CD14-positive monocyte (primary cell): ENCODE results near the gene SLC25A51. TPM values are rescaled to one million over a fixed set of nuclear protein-coding genes. Genes with fewer than 3 reads are reported as not detected.

Experiments used
- DNase-seq, 3 donors: peaks; one replicate each; pipeline ENCODE4 v3.0.0-alpha.2; 2011 to 2022
- H2AFZ ChIP-seq: 2 replicates; pipeline ENCODE4 v1.6.0; 2012; ENCODE audit warnings: mild to moderate bottlenecking, low read depth, low read length, inconsistent platforms; ENCODE audit not compliant: insufficient read depth, poor library complexity, severe bottlenecking
- H3K27ac ChIP-seq, 2 donors: 1 replicate in 1 of 2; 2 replicates in 1 of 2; pipeline ENCODE4 v1.5.1; 2012 to 2013; ENCODE audit warnings: low read length in 2 of 2, control low read depth in 1 of 2, inconsistent platforms in 1 of 2, low read depth in 1 of 2, mild to moderate bottlenecking in 1 of 2
- H3K27me3 ChIP-seq, 2 donors: one replicate each; pipeline versions ENCODE4 v1.6.0 to v1.6.1; 2011 to 2013; ENCODE audit warnings: low read length in 2 of 2; ENCODE audit not compliant: control insufficient read depth in 2 of 2, insufficient read depth in 2 of 2
- H3K36me3 ChIP-seq, 2 donors: replicated peaks in 1 of 2; 1 replicate in 1 of 2; 2 replicates in 1 of 2; pipeline versions ENCODE4 v1.5.1 to v1.6.1; 2012 to 2013; ENCODE audit warnings: low read length in 2 of 2, control low read depth in 1 of 2, inconsistent platforms in 1 of 2, mild to moderate bottlenecking in 1 of 2; ENCODE audit not compliant: insufficient read depth in 2 of 2, control insufficient read depth in 1 of 2
- H3K4me1 ChIP-seq, 2 donors: 1 replicate in 1 of 2; 2 replicates in 1 of 2; pipeline versions ENCODE4 v1.5.1 to v1.6.1; 2012 to 2013; ENCODE audit warnings: low read length in 2 of 2, control low read depth in 1 of 2, inconsistent platforms in 1 of 2, mild to moderate bottlenecking in 1 of 2, moderate library complexity in 1 of 2; ENCODE audit not compliant: insufficient read depth in 2 of 2, control insufficient read depth in 1 of 2
- H3K4me2 ChIP-seq: replicated peaks from 2 replicates; pipeline ENCODE3; 2012; ENCODE audit warnings: low read length, moderate library complexity, mild to moderate bottlenecking; ENCODE audit not compliant: poor library complexity, severe bottlenecking; ENCODE audit errors: extremely low read depth
- H3K4me3 ChIP-seq, 3 experiments: fragments of 200-600 bp in 1 of 3; sonication (generic) in 1 of 3; replicated peaks in 1 of 3; 1 replicate in 2 of 3; 2 replicates in 1 of 3; pipeline ENCODE4 v1.5.1; 2011 to 2013; ENCODE audit warnings: low read length in 3 of 3, mild to moderate bottlenecking in 3 of 3, control low read depth in 2 of 3, low read depth in 2 of 3, inconsistent platforms in 1 of 3, moderate library complexity in 1 of 3
- H3K79me2 ChIP-seq: 2 replicates; pipeline ENCODE4 v1.6.0; 2012; ENCODE audit warnings: mild to moderate bottlenecking, control low read depth, inconsistent platforms, low read length, moderate library complexity; ENCODE audit not compliant: insufficient read depth
- H3K9ac ChIP-seq: 2 replicates; pipeline ENCODE4 v1.6.0; 2017; ENCODE audit warnings: low read length, mild to moderate bottlenecking; ENCODE audit not compliant: insufficient read depth, poor library complexity, severe bottlenecking
- H3K9me3 ChIP-seq, 2 donors: replicated peaks in 1 of 2; 1 replicate in 1 of 2; 2 replicates in 1 of 2; pipeline versions ENCODE4 v1.5.1 to v1.6.1; 2012 to 2013; ENCODE audit warnings: low read length in 2 of 2, control low read depth in 1 of 2; ENCODE audit not compliant: control insufficient read depth in 1 of 2, insufficient read depth in 1 of 2
- H4K20me1 ChIP-seq: 2 replicates; pipeline ENCODE4 v1.6.0; 2012; ENCODE audit warnings: mild to moderate bottlenecking, low read length, control low read depth, moderate library complexity; ENCODE audit not compliant: insufficient read depth
- H3K27ac Mint-ChIP-seq, 7 donors: one replicate each; pipeline ENCODE4 v1.8.0; 2020; ENCODE audit warnings: mild to moderate bottlenecking in 7 of 7, mixed read lengths in 7 of 7, moderate library complexity in 6 of 7, inconsistent platforms in 2 of 7
- H3K27me3 Mint-ChIP-seq, 3 donors: one replicate each; pipeline ENCODE4 v1.8.0; 2021 to 2022; ENCODE audit warnings: low read depth in 3 of 3, mild to moderate bottlenecking in 3 of 3, mixed read lengths in 3 of 3, moderate library complexity in 3 of 3, inconsistent platforms in 1 of 3
- H3K36me3 Mint-ChIP-seq, 2 donors: one replicate each; pipeline ENCODE4 v1.8.0; 2020; ENCODE audit warnings: mixed read lengths in 2 of 2, inconsistent platforms in 1 of 2, mild to moderate bottlenecking in 1 of 2
- H3K4me1 Mint-ChIP-seq: one replicate; pipeline ENCODE4 v1.8.0; 2020; ENCODE audit warnings: mild to moderate bottlenecking, mixed read lengths
- H3K4me3 Mint-ChIP-seq, 2 donors: one replicate each; pipeline ENCODE4 v1.8.0; 2020; ENCODE audit warnings: mild to moderate bottlenecking in 2 of 2, mixed read lengths in 2 of 2, moderate library complexity in 1 of 2
- H3K9me3 Mint-ChIP-seq, 7 donors: one replicate each; pipeline ENCODE4 v1.8.0; 2020 to 2022; ENCODE audit warnings: mixed read lengths in 7 of 7, mild to moderate bottlenecking in 6 of 7, moderate library complexity in 6 of 7, inconsistent platforms in 2 of 7
- WGBS: methylation state at CpG from one replicate; pipeline ENCODE4 v1.1.5; 2013; ENCODE audit warnings: missing lambda C conversion rate; ENCODE audit not compliant: insufficient coverage; 5-methylcytosine and 5-hydroxymethylcytosine counted together
- intact Hi-C, 2 donors: fragments of 100-400 bp; cut with micrococcal nuclease; formaldehyde crosslinking; loops; one replicate each; pipeline versions ENCODE4 v1.15.0 to v1.15.1; 2023
- polyA plus RNA-seq, 3 donors: library from polyadenylated mRNA; depleted of rRNA in 1 of 3; unstranded in 2 of 3; stranded (reverse) in 1 of 3; fragments of 300-500 nt in 2 of 3; fragments of >200 nt in 1 of 3; fragmentation: Illumina TruSeq in 2 of 3; gene quantifications; 1 replicate in 2 of 3; 2 replicates in 1 of 3; pipeline ENCODE4 v1.2.3, GENCODE V29; 2012 to 2021
- TF ChIP-seq, protein P1 (sequence below): fragments of 200-600 bp; IDR thresholded peaks from one replicate; pipeline ENCODE4 v1.8.0; 2022; ENCODE audit warnings: antibody characterized with exemption, mild to moderate bottlenecking

SLC25A51 gene
- polyA plus RNA-seq, 3 donors, result 5.9 to 12.4 (median 8.9) TPM

DNA sequence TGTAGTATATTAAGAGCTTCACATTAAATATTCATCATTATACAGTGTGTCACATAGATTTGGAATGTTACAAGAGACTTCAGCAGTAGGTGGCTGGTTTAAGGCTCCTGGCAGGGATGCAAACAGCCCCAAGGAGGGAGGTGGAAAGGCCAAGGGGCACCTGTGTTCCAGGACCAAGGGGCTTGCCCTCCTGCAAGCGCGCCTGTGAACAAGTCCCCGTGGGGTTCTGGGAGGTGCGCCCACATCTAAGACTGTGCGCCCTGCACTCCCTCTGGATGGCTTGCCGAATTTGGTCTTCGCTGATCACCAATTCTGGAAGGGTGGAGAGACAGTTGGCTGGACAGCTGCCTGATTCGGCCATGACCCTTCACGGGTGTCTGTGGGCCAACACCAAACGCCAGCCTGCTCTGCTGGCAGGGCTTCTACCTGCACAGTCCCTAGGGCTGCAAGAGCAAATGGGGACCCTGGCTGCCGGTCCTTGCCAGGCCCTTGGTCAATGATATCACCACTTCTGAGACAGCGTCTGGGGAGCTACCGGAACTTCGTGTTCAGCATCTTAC is 12.1 kb upstream of the SLC25A51 start:
- H3K36me3 ChIP-seq, result no peaks in the 10 kb centered on the region
- peaks cover 0 to 4% of the 10 kb centered on the region in 2 donors for H3K36me3 Mint-ChIP-seq
- no peak overlapping the region for H3K9ac ChIP-seq
- no peaks in the 10 kb centered on the region for H3K9me3 ChIP-seq
- 94% methylated on average over 14 of the region's 14 CpGs for WGBS
- H2AFZ ChIP-seq, result no peak overlapping the region
- intact Hi-C loops, result loop anchor here (5.0 to 10.0 kb wide), 6 partner anchors 76 to 489 kb away; partner anchors contain the start of genes ALDH1B1 (in 1 of the 2) and SHB (in 1 of the 2)
- H4K20me1 ChIP-seq, result no peaks in the 10 kb centered on the region
- peaks cover 20% of the 10 kb centered on the region for H3K4me1 Mint-ChIP-seq
- H3K27ac Mint-ChIP-seq, result no peak overlapping the region
- no peak overlapping the region for H3K4me3 ChIP-seq
- TF ChIP-seq, protein P1, sequence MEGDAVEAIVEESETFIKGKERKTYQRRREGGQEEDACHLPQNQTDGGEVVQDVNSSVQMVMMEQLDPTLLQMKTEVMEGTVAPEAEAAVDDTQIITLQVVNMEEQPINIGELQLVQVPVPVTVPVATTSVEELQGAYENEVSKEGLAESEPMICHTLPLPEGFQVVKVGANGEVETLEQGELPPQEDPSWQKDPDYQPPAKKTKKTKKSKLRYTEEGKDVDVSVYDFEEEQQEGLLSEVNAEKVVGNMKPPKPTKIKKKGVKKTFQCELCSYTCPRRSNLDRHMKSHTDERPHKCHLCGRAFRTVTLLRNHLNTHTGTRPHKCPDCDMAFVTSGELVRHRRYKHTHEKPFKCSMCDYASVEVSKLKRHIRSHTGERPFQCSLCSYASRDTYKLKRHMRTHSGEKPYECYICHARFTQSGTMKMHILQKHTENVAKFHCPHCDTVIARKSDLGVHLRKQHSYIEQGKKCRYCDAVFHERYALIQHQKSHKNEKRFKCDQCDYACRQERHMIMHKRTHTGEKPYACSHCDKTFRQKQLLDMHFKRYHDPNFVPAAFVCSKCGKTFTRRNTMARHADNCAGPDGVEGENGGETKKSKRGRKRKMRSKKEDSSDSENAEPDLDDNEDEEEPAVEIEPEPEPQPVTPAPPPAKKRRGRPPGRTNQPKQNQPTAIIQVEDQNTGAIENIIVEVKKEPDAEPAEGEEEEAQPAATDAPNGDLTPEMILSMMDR, result no peak
- no peaks in the 10 kb centered on the region for H3K27me3 ChIP-seq
- H3K4me3 Mint-ChIP-seq, result no peak overlapping the region
- no peaks in the 10 kb centered on the region for H3K79me2 ChIP-seq
- no peak overlapping the region for H3K4me2 ChIP-seq
- peak in 1 of 3 donors; percentile 3 for DNase-seq
- H3K9me3 Mint-ChIP-seq, result no peaks in the 10 kb centered on the region
- H3K4me1 ChIP-seq, result peaks cover 14 to 20% of the 10 kb centered on the region in 2 donors
- H3K27ac ChIP-seq, result no peak overlapping the region
- no peaks in the 10 kb centered on the region for H3K27me3 Mint-ChIP-seq

DNA sequence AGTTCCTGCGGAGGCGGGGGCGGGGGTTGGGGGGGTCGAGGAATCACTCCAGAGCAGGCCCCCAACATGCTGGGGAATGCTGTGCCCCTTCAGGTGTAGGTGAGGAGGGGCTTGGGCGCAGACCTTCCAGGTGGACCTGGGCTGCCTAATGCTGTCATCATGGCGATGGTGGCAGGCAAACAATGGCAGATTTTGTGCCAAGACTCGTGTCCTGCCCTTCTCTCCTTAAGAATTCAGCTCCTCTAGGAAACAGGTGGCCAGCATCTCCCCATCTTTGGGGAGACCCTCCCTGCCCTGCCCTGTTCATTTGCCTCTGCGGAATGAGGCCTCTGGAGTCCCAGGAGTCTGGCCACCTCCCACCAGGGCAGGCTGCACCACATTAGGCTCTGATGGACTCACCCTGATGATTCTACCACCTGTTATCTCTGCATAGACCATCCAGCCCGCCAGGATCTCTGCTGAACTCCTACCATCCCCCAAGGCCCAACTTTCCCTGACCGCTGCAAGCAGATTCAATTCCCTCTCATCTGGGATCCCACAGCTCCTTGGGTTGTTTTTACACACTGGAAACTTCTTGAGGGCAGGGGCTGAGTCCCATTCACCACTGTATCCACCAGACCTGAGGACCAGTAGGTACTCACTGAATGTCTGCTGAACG is 10.9 kb upstream of the SLC25A51 start:
- no peak overlapping the region for H3K27ac ChIP-seq
- no peaks in the 10 kb centered on the region for H4K20me1 ChIP-seq
- Mint-ChIP-seq H3K9me3 (no peaks in the 10 kb centered on the region), H3K4me1 (peaks cover 25% of the 10 kb centered on the region), H3K27me3 (no peaks in the 10 kb centered on the region), H3K27ac (no peak overlapping the region), H3K4me3 (no peak overlapping the region), H3K36me3 (peaks cover 0 to 4% of the 10 kb centered on the region in 2 donors)
- no peak overlapping the region for H3K4me2 ChIP-seq
- H3K9ac ChIP-seq, result no peak overlapping the region
- no peaks in the 10 kb centered on the region for H3K79me2 ChIP-seq
- no peak overlapping the region for H3K4me3 ChIP-seq
- TF ChIP-seq, protein P1, result no peak
- peak in 1 of 3 donors; percentile 3 for DNase-seq
- no peaks in the 10 kb centered on the region for H3K36me3 ChIP-seq
- no peaks in the 10 kb centered on the region for H3K9me3 ChIP-seq
- H3K4me1 ChIP-seq, result peaks cover 18 to 22% of the 10 kb centered on the region in 2 donors
- no peaks in the 10 kb centered on the region for H3K27me3 ChIP-seq
- H2AFZ ChIP-seq, result no peak overlapping the region
- 91% methylated on average over 10 of the region's 11 CpGs for WGBS
- intact Hi-C loops, result loop anchor here (5.0 to 10.0 kb wide), 9 partner anchors 77 to 490 kb away; partner anchors contain the start of genes SHB (in 2 of the 2) and ALDH1B1 (in 1 of the 2)
